GM20000 (cell line): Measurements from ENCODE around the gene NMD3.
A peak's percentile ranks its signal among the peaks of the same experiment; 100 is the strongest.
"Not testable (repeated sequence)": the region's sequence is repeated elsewhere in the genome, so short reads cannot be mapped to it uniquely, and the experiment has no call there.

Source experiments
- DNase-seq: peaks from one replicate; pipeline ENCODE4 v3.0.0; 2012; ENCODE audit warnings: low spot score
- TF ChIP-seq, protein P1 (sequence below): IDR thresholded peaks from 2 replicates; pipeline ENCODE4 v1.5.1; 2012; ENCODE audit warnings: mild to moderate bottlenecking, control low read depth; ENCODE audit errors: extremely low read depth, missing control alignments

NMD3 gene

DNA sequence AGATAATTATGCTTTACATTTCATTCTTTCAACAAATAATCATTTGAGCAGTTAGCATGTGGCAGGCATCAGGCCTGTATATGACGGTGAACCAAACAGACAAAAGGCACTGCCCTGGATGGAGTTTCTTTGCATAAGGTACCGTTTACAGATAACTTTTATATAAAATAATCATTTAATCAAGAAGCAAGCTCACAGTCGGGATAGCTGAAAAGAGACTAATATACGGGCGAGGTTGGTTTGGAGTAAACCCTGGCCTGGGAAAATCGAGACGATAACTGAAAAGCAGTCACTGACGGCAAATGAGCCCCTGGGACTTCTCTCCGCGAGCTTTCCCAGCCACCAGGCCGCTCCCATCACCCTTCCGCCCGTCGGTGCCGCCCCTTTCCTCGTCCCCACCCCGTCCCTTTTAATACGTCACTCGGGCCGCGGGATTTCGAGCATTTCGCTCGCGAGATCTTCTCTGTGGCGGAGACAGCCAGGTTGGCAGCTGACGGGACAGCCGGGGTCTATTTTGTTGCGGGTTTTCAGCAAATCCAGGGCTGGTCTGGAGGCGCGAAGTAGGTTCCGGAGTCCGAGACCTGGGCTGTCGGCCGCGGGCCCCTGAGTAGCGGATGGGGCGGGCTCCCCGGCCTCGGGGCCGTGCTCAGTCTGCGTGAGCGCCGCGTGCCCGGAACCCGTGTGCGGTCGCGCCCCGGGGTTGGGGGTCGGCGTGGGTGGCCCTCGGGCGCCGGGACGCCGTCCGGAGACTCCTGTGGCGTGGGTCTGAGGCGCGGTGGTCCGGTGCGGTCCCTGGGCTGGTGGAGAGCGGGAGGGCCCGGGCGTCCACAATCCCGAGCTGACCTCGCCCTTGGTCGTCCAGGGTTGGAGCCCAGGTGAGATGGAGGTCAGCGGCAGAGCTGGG, at the start of gene NMD3:
Gene NMD3 (plus strand): TSS at position 462 of the 904 bp plus-strand sequence. CDS start 703 bp downstream, outside the sequence.
- TF ChIP-seq, protein P1, sequence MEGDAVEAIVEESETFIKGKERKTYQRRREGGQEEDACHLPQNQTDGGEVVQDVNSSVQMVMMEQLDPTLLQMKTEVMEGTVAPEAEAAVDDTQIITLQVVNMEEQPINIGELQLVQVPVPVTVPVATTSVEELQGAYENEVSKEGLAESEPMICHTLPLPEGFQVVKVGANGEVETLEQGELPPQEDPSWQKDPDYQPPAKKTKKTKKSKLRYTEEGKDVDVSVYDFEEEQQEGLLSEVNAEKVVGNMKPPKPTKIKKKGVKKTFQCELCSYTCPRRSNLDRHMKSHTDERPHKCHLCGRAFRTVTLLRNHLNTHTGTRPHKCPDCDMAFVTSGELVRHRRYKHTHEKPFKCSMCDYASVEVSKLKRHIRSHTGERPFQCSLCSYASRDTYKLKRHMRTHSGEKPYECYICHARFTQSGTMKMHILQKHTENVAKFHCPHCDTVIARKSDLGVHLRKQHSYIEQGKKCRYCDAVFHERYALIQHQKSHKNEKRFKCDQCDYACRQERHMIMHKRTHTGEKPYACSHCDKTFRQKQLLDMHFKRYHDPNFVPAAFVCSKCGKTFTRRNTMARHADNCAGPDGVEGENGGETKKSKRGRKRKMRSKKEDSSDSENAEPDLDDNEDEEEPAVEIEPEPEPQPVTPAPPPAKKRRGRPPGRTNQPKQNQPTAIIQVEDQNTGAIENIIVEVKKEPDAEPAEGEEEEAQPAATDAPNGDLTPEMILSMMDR: no peak
- DNase-seq: peak; percentile 95

DNA sequence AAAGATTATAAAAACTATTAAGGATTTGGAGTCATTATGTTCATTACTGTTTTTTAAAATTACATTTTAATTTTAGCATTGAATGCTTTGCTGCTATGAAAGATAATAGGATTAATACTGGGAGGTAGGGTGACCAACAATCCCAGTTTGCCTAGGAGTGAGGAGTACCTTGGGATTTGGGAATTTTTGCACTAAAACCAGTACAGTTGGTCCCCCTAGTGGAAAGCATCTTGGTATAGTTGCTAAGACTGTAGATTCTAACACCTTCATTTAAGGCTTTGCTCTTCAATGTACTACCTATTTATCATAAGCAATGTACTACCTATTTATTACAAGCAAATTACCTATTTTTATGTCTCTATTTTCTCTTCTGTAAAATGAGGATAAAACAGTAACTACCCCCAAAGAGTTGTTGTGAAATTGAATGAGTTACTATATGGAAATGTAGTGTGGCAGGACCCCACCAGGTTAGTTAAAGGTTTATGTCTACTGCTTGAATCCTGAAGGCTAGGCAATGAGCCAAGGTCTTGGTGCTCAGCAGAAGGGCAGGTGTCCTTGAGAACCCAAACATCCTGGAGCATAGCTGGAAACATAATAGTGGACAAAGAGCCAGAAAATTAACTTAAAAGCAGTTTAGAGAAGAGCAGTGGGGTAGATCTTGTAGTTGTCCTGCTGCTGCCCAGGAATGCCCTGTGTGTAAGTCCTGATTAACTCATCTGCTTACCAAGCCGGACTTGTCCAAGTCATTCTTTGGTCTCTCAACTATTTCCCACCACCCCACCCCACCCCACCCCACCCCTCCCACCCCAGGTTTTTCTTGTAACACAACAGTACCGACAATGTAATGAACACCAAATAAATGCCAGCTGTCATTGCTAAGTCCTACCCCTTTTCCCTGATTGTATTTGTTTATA, 49.2 kb upstream of the NMD3 start:
- no peak for DNase-seq

DNA sequence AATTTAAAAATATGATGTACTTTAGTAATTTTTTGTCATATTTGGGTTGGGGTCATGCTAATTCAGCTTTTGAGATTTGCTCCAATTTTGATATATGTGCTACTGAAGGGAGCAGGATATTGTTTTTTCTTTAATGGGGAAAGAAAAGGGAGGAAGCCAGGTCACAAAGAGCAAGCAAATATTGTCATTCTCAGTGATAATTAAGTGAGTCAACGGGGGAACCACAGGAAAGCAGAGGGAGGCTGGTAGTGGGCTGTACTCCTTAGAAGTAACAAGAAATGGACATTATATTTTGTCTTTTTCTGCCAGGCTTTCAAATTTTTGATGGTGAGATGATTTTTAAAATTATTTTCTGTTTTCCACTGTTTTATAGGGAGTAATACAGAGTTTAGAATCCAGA, 45.6 kb upstream of the NMD3 start:
- DNase-seq: no peak
- TF ChIP-seq, protein P1: no peak

More for the DNA sequence above, 49.2 kb upstream of the NMD3 start:
- TF ChIP-seq, protein P1: no peak

DNA sequence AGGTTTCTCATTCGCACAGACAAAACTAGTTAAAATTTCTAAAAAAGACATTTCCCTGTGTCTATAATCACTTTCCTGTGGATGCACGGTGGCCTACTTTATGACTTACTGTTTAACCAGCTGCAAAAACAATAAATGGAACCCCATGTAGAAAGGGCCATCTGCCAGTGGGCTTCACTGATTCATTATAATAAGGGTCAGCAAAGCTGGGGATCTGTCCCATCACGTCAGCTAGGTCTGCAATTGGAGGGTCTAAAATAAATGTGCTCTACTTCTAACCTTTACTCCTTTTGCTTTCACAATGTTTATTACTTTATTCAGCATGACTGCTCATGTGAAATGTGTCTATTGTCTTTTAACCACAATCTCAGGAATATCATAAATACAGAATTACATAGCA, 43.1 kb upstream of the NMD3 start:
- TF ChIP-seq, protein P1: no peak

DNA sequence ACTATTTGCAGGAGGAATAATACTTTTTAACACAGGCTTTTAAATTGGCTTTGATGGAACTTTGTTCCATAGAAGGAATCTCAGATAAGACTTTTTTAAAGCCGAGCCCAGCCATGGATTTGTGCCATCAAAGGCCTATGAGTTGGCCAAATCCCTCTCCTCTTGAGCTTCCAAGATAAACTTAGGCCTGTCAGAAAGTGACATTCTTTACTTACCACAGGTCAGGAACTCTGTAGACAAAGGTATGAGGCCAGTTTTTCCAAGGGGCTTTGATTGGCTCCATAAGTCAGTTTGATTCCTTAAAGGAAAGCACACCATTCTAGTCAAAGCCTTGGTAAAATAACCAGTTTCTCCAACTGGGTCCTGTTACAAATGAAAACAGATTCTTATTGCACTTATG, 39.7 kb upstream of the NMD3 start:
- not testable (repeated sequence) for DNase-seq

More for the DNA sequence above, 43.1 kb upstream of the NMD3 start:
- DNase-seq: no peak

DNA sequence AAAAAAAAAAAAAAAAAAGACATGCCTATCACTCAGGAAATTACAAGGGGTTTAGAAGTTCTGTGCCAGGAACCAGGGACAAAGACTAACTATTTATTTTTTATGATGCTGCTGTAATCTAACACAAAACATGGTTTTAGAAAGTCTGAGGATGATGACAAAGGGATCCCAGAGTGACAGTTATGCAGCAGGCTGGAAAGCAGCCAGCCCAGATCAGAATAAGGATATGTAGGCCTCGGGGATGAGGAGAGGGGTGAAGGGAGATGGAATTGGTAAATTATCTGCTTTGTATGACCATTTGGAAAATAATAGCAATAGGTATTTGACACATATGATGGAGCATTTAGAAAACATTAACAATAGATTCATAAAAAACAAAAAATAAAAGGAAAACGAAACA, 34.1 kb upstream of the NMD3 start:
- TF ChIP-seq, protein P1: no peak
- DNase-seq: no peak

DNA sequence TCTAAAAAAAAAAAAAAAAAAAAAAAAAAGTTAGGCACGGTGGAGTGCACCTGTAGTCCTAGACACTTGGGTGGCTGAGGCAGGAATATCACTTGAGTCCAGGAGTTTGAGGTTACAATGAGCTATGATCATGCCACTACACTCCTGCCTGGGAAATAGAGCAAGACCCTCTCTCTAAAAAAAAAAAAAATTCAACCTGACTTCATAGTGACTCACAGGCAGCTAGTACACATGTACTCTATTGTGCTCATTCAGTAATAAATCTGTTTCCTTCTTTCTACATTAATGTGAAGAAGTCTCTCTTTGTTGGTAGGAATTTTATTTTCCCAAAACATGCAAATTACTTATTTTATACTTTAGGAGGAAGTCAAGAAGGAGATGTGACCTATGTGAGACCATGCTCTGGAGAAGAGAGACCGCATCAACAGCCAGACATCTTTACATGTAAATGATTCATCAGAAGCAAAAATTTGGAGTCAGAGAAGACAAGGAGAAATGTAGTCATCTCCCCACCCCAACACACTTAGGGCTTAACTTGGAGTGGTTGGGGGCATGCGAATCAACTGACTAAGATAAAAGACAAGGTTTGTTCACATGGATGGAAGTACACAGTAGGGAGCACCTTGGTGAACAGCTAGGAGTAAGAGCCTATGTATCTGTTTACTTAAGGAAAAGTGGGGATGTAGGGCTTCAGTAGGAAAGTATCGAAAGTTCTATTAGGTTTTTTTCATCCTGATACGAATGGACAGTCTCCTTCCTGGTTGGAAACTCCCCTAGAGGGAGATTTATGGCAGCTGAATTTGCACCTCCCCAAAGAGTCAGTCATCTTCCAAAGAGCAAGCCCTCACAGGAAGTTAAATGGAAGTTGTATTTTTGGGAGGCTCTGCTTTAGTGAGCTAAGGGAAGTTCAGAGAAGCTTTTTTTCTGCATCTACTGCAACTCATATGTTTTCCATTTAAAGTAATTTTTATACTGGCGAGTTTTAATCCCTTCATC, 23.0 kb upstream of the NMD3 start:
- no peak for DNase-seq
- TF ChIP-seq, protein P1: no peak
